ENCODE measurements around the gene VAMP1.

Gene VAMP1

GRCh38 chr12:6465467-6466183 is 4.9 kb downstream of the VAMP1 start:
- no peak for DNase-seq (ENCODE audit: extremely low spot score)
- TF ChIP-seq CTCF (IDR thresholded peaks at IDR 0.05; ENCODE audit: control extremely low read depth, extremely low read depth, low read depth, missing control alignments) = peak; percentile 86
- ChIA-PET CTCF (interaction anchor here (0.7 to 3.7 kb wide), 41 partner anchors 9 to 401 kb away, joined by 3 to 89 read pairs (median 5); partner anchors contain the start of genes CD27, GAPDH, LPAR5 and MRPL51), POLR2A (interaction anchor here (0.5 to 1.5 kb wide), 6 partner anchors 16 to 142 kb away, joined by 3 to 6 read pairs (median 4); partner anchors contain the start of gene GAPDH)

GRCh38 chr12:6464531-6464930 is 5.9 kb downstream of the VAMP1 start:
- ChIA-PET POLR2A (interaction anchor here (1.5 kb wide), 1 partner anchor 70 kb away, joined by 6 read pairs; the partner anchor contains the start of gene GAPDH), CTCF (interaction anchor here (1.0 to 8.0 kb wide), 20 partner anchors 10 to 400 kb away, joined by 3 to 89 read pairs (median 12); partner anchors contain the start of genes CD27, LPAR5, MRPL51 and TAPBPL)
- TF ChIP-seq CTCF (IDR thresholded peaks at IDR 0.05; ENCODE audit: control extremely low read depth, extremely low read depth, low read depth, missing control alignments) = no peak
- no peak for DNase-seq (ENCODE audit: extremely low spot score)

GRCh38 chr12:6463858-6464257 is 6.6 kb downstream of the VAMP1 start:
- no peak for DNase-seq (ENCODE audit: extremely low spot score)
- ChIA-PET CTCF (interaction anchor here (1.1 to 8.0 kb wide), 8 partner anchors 12 to 128 kb away, joined by 3 to 84 read pairs (median 6); partner anchors contain the start of genes CD27, MRPL51 and TAPBPL), POLR2A (interaction anchor here (0.7 to 1.1 kb wide), 2 partner anchors 17 to 40 kb away, joined by 3 to 4 read pairs; no protein-coding TSS in a partner anchor)
- no peak for TF ChIP-seq CTCF (IDR thresholded peaks at IDR 0.05; ENCODE audit: control extremely low read depth, extremely low read depth, low read depth, missing control alignments)

- POLR2A ChIA-PET = interaction anchor here (0.7 to 1.1 kb wide), 2 partner anchors 17 to 40 kb away, joined by 3 to 4 read pairs; no protein-coding TSS in a partner anchor
- no peak for DNase-seq (ENCODE audit: extremely low spot score)
- TF ChIP-seq CTCF (IDR thresholded peaks at IDR 0.05; ENCODE audit: control extremely low read depth, extremely low read depth, low read depth, missing control alignments) = no peak
- CTCF ChIA-PET = interaction anchor here (1.1 to 8.0 kb wide), 9 partner anchors 11 to 127 kb away, joined by 3 to 84 read pairs (median 5); partner anchors contain the start of genes CD27, MRPL51 and TAPBPL
Observed at GRCh38 chr12:6463216-6463615, 7.3 kb downstream of the VAMP1 start.

- DNase-seq (ENCODE audit: extremely low spot score) = no peak
- ChIA-PET POLR2A (interaction anchor here (0.6 to 4.2 kb wide), 5 partner anchors 8 to 75 kb away, joined by 3 to 73 read pairs (median 8); partner anchors contain the start of genes TAPBPL and VAMP1), CTCF (interaction anchor here (1.3 to 8.0 kb wide), 11 partner anchors 8 to 75 kb away, joined by 3 to 84 read pairs (median 7); partner anchors contain the start of genes CD27, MRPL51, TAPBPL and VAMP1)
- TF ChIP-seq CTCF (IDR thresholded peaks at IDR 0.05; ENCODE audit: control extremely low read depth, extremely low read depth, low read depth, missing control alignments) = no peak
Observed at GRCh38 chr12:6462234-6462995, 8.1 kb downstream of the VAMP1 start.

Data from GM10248 (cell line).